ENCODE data around the gene GAPVD1.

Gene GAPVD1

GRCh38 chr9:125374443-125375309 lies 113.0 kb downstream of the GAPVD1 start:
- Histone ChIP-seq H3K36me3 (ENCODE audit: control insufficient read depth, insufficient read depth, low read length) (no peaks in the 10 kb centered on the region), H3K4me3 (replicated peaks; ENCODE audit: low read depth, low read length) (peak overlapping the region; percentile 45), H3K27me3 (replicated peaks; ENCODE audit: control insufficient read depth, insufficient read depth, low read length) (no peaks in the 10 kb centered on the region)
- TF ChIP-seq, protein P1, sequence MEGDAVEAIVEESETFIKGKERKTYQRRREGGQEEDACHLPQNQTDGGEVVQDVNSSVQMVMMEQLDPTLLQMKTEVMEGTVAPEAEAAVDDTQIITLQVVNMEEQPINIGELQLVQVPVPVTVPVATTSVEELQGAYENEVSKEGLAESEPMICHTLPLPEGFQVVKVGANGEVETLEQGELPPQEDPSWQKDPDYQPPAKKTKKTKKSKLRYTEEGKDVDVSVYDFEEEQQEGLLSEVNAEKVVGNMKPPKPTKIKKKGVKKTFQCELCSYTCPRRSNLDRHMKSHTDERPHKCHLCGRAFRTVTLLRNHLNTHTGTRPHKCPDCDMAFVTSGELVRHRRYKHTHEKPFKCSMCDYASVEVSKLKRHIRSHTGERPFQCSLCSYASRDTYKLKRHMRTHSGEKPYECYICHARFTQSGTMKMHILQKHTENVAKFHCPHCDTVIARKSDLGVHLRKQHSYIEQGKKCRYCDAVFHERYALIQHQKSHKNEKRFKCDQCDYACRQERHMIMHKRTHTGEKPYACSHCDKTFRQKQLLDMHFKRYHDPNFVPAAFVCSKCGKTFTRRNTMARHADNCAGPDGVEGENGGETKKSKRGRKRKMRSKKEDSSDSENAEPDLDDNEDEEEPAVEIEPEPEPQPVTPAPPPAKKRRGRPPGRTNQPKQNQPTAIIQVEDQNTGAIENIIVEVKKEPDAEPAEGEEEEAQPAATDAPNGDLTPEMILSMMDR (IDR thresholded peaks at IDR 0.05; ENCODE audit: insufficient read depth, low read length, poor library complexity, severe bottlenecking), result peak; percentile 82
- DNase-seq (ENCODE audit: extremely low read depth, insufficient read length), result peak; percentile 59

DNA sequence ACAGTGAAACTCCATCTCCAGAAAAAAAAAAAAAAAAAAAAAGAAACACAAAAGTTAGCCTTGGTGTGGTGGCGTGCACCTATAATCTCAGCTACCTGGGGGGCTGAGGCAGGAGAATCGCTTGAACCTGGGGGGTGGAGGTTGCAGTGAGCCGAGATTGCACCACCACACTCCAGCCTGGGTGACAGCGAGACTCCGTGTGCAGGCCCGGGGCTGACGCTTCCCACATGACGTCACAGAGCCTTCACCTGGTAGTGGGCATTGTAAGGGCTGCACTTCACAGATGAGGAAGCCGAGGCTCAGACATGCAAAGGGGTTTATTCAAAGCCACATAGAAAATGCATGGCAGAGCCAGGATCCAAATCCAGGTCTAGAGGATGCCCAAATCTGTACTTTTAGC lies 114.2 kb downstream of the GAPVD1 start:
- TF ChIP-seq, protein P1 (IDR thresholded peaks at IDR 0.05; ENCODE audit: insufficient read depth, low read length, poor library complexity, severe bottlenecking), result no peak
- Histone ChIP-seq H3K27me3 (replicated peaks; ENCODE audit: control insufficient read depth, insufficient read depth, low read length) (no peaks in the 10 kb centered on the region), H3K4me3 (replicated peaks; ENCODE audit: low read depth, low read length) (no peak overlapping the region), H3K36me3 (ENCODE audit: control insufficient read depth, insufficient read depth, low read length) (no peaks in the 10 kb centered on the region)
- DNase-seq (ENCODE audit: extremely low read depth, insufficient read length), result no peak

DNA sequence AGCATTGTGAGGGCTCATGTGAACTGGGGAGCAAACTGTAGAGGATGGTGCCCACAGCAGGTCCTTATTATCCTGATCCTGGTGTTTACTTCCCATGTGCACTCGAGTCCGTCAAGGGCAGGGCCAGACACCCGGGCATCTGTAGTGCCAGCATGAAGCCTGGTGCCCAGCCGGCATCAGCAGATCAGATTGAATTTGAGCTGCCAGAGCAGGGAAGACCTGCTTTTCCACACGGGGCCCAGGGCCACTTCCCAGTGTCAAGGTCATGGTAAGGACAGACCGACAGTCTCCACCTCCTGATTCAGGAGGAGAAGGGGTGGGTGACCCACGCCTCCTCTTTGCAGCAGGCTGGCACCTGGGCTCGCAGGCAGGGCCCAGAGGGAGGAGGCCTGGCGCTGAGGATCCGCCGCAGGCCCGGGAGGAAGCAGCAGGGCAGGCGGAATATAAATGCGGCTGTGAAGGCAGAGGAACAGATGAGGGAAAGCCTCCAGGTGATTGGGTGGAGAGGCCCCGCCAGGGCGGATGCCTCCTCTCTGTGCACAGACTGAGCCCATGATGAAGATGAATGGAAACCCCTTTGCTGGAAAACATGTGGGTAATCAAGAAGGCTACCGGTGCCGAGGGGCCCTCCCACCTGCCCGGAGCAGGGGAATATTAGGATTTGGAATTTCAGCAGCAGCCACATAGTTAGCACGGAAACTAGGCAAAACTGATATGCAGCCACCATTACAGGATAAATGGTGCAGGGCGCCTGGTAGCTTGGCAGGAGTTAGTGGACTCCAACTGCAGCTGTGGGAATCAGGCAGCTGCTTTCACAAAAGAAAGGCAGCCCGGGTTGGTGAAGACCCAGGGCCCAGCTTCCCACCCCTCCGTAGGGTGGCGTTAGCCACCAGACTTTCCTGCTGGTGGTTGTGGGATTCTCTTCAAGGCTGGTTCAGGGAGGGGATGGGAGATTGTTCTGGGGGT lies 114.9 kb downstream of the GAPVD1 start:
- TF ChIP-seq, protein P1 (IDR thresholded peaks at IDR 0.05; ENCODE audit: insufficient read depth, low read length, poor library complexity, severe bottlenecking), result no peak
- Histone ChIP-seq H3K4me3 (replicated peaks; ENCODE audit: low read depth, low read length) (no peak overlapping the region), H3K27me3 (replicated peaks; ENCODE audit: control insufficient read depth, insufficient read depth, low read length) (no peaks in the 10 kb centered on the region), H3K36me3 (ENCODE audit: control insufficient read depth, insufficient read depth, low read length) (no peaks in the 10 kb centered on the region)
- DNase-seq (ENCODE audit: extremely low read depth, insufficient read length), result no peak

DNA sequence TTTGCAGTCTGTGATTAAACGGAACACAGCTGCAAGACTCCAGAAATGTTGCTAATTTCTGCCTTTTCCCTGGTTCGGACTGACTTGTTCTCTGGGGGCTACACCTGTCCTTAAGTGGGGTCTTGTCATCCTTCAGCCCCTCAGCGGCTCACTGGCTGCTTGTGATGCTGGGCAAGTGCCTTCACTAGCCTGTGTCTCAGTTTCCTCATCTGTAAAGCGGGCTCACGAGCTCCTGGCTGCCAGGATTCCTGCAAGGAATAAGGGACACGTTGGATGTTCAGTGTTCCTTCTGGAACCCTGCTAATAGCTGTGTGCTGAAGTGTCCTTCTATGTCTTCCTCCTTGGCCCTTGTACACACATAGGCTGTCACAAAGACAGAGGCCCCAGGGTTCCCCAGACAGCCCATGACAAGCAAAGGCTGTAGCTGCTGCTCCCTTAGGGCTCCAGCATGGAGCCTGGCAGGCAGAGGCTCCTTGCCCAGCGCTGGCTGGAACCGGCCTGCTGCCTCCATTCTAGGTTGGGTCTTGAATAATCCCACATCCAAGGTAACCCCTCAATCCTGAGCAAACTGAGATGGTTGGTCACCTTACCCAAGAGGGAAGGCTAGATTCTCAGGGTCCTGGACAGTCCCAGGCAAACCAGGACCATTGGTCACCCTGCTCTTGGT lies 116.1 kb downstream of the GAPVD1 start:
- TF ChIP-seq, protein P1 (IDR thresholded peaks at IDR 0.05; ENCODE audit: insufficient read depth, low read length, poor library complexity, severe bottlenecking), result no peak
- no peak for DNase-seq (ENCODE audit: extremely low read depth, insufficient read length)
- no peaks in the 10 kb centered on the region for H3K36me3 ChIP-seq (ENCODE audit: control insufficient read depth, insufficient read depth, low read length)
- H3K27me3 ChIP-seq (replicated peaks; ENCODE audit: control insufficient read depth, insufficient read depth, low read length), result no peaks in the 10 kb centered on the region
- no peak overlapping the region for H3K4me3 ChIP-seq (replicated peaks; ENCODE audit: low read depth, low read length)

- H3K36me3 ChIP-seq (ENCODE audit: control insufficient read depth, insufficient read depth, low read length), result no peaks in the 10 kb centered on the region
- DNase-seq (ENCODE audit: extremely low read depth, insufficient read length), result no peak
- TF ChIP-seq, protein P1 (IDR thresholded peaks at IDR 0.05; ENCODE audit: insufficient read depth, low read length, poor library complexity, severe bottlenecking), result no peak
- H3K4me3 ChIP-seq (replicated peaks; ENCODE audit: low read depth, low read length), result no peak overlapping the region
- H3K27me3 ChIP-seq (replicated peaks; ENCODE audit: control insufficient read depth, insufficient read depth, low read length), result no peaks in the 10 kb centered on the region
Measured at GRCh38 chr9:125378778-125379177, 117.2 kb downstream of the GAPVD1 start.
